GM21390 (cell line): ENCODE measurements around the gene LINC00632.

Source experiments
- ATAC-seq: cut with Tn5 transposase; IDR thresholded peaks from one replicate; pipeline ENCODE4 v1.9.1; 2021; ENCODE audit not compliant: unreplicated experiment

The LINC00632 gene

DNA sequence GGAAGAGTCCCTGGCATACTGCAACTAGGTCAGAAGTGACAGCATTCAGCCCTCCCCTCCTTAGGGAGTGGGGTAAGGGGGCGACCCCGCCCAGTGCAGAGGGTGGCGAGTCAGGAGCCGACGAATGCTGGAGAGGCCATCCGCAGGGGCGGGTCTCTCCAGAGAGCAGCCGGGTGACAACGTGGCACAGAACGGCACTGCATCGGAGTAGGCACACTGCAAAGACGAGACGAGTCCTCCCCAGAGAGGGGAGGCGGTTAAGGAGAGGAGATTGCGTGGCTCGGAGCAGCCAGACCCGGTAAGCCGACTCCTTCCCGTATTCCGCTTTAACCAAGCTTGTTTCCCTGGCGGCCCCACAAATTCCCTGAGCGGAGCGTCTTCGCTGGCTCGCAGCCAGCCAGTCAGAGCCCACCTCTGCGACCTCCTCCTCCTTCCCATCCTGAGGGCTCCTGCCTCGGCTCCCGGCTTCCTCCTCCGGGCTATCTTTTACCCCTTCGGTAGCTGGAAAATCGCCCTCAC, 54.9 kb downstream of the LINC00632 start:
- ATAC-seq, result no peak

DNA sequence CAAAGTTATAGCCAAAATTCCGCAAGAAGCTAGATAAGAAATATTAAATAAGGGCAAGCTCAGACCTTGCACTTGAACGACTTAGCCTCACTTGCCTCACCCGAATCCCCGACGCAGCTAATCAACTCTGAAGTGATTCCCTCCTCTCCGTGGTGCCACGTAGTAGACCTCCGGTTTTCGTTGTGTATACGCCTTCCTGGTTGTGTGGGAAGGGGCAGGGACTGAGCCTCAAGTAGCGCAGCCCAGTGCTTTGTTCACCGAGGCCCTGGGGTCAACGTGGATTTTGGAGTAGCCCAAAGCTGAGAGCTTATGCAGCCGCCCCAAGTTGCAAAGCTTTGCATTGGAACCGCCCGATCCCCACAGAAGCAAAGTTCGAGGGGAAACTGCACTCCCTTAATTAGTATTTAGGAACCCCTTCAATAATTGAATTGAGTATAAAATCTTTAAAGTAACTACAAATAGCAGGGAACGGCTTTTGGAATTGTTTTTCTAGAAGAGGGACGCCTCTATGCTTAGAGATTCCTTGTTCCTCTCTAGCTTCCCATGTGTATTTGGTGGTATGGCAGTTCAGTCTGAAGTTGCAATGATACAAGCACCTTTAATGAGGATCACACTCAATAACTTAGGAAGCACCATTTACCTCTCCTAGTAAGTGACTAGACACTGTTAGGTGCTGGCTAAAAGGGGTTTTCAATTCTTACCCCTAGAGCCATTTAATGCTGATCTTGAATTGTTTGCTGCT, 55.7 kb downstream of the LINC00632 start:
- ATAC-seq, result no peak

DNA sequence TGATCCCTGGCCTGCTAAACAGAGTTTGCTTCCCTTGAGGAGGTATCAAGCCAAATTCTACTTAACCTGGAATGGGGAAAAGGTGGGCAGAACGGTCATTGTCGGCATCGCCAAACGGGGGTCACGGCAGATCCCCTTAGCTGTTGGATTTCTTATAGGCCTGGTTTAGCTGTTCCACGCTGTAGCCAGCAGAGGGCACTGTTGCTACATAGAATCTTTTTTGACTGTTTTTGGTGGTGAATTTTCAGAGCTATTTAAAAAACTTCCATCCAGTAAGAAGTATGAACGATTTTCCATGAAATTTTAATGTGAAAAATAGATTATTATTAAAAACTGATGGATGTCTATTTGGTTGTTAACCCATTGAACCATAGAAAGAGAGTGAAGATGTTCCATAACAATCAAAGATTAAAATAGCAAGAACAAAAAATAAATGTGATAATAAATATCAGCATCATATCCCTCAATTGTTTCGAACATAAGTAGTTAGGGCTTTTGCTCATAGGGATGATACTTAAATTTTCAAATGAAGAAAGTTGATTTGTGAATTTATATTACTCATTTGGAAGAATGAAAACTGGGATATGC, 56.6 kb downstream of the LINC00632 start:
- ATAC-seq, result no peak

DNA sequence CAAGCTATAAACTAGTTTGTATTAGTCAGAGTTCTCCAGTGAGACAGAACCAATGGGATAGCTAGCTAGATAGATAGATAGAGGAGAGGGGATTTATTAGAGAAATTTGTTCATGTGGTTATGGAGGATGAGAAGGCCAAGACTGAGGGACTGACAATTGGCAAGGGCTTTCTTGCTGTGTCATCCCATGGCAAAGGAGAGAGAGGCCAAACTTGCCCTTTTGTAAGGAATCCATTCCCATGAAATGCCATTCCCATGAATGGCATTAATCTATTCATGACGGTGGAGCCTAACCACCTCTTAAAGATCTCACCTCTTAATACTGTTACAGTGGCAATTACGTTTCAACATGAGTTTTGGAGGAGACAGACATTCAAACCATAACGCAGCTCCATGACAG, 58.1 kb downstream of the LINC00632 start:
- no peak for ATAC-seq

DNA sequence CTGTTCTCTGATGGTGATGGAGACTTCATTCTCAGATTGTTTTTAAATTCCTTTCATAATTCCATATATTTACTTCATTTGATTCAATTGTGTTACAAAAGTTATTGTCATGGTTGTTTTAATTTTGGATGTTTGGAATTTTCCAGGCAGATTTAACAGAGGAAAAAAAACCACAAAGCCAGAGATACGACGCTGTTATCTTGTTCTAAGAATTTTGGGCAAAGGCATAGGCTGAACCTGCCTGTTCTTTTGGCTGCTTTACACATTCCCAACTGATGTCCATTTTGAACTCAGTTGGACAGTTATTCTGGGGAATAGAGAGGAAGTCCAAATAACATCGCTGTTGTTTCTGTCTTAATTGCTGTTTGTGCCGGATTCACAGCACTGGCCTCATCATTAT, 65.7 kb downstream of the LINC00632 start:
- no peak for ATAC-seq

DNA sequence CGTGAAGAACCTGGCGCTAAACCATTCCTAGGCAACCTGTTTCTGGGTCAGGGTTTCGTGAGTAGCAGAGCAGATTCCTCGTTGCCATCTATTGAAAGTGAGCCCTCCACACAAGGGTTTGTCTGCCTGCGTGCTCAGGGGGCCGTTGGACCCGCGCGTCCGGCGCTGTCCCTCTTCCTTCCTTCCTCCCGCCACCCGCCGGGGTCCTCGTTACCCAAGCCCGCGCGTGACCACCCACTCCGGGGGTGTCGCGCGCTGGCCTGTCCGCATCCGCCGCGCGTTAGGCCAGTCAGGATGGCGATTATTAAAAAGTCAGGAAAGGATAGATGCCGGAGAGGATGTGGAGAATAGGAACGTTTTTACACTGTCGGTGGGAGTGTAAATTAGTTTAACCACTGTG, 66.8 kb downstream of the LINC00632 start:
- ATAC-seq, result no peak

DNA sequence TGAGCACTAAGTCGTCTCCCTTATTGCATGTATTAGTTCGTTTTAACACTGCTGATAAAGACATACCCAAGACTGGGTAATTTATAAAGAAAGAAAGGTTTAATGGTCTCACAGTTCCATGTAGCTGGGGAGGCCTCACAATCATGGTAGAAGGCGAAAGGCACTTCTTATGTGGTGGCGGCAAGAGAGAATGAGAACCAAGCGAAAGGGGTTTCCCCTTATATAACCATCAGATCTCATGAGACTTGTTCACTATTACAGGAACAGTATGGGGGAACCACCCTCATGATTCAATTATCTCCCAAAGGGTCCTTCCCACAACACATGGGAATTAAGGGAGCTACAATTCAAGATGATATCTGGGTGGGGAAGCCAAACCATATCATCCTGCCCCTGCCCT, 85.1 kb downstream of the LINC00632 start:
- no peak for ATAC-seq

DNA sequence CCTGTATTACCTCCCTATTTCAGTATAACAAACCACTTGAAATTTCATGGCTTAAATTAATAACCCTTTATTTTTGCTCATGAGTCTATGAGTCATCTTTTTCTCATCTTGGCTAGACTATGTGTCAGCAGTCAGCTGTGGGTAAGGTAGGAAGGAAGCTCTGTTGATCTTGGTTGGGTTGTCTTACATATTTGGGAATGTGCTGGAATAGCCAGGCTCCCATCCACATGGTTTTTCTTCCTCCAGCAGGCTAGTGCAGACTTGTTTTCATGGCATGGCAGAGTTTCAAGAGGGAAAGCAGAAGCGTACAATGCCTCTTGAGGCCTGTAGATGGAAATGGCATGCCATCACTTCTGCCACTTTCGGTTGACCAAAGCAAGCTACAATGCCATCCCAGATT, 89.7 kb downstream of the LINC00632 start:
- no peak for ATAC-seq

DNA sequence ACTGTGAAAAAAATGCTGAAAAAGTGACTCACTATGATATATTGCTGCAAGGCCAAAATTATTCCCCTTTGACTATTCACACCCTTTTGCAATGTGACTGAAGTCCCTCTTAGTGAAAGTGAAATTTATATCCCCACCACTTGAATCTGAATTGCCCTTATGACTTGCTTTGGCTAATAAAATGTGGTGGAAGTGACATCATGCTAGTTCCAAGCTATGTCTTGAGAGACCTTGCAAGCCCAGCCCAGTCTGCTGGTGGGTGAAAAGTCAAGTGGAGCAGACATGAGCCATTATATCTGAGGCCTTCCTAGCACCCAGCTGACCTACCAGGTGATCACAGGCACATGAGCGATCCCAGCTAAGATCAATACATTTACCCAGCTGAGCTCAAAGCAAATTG, 94.7 kb downstream of the LINC00632 start:
- no peak for ATAC-seq

DNA sequence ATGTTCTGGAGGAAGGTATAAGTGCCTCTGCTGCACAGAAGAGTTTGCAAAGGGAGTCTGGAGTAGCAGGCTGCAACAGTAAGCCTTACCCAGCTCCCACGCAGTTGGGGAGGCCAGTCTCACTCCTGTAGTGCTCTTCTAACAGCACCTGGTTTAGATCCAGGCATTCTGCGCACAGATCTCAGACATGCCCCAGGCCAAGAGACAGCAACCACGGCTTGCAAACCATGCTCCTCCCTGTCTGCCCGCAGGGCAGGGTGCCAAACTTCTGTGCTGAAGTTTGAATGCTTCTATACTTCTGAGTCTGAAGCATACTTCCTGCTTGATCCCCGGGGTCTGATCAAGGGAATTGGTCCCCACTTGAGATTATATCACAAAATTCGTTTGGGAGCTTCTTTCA, 106.3 kb downstream of the LINC00632 start:
- no peak for ATAC-seq

DNA sequence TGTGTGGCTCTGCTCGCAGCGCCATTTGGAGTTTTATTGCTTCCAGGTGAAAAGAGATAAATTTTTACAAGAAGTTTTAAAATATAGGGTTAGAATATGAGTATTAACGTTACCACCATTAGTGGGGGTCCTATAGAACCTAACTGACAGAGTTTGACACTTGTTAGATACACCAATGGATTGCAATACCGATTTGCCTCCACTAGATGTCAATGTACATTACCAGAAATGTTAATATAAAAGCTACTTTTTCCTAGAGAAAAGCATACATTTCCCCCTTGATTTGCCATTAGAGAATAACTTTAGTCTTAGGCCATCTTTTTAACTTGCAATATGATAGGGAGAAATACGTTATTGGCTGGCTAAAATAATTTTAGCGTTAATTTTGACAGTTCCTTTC, 108.4 kb downstream of the LINC00632 start:
- ATAC-seq, result no peak

DNA sequence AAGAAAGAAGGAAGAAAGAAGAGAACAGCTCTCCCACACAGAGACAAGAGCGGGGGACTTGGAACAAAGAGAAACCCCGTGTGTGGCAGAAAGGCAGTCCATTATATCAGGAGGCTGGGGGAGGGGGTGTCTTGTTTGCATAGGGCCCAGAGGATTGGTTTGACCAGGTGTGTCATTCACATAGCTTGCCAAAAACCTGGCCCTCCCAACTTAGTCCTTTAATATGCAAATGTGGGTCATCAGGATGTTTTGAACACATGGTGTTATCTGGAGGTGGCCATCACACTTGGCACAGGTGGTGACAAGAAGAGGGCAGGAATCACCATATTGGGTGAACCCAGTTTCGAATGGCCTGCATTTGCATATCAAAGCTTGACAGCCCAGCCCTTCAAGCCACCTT, 111.7 kb downstream of the LINC00632 start:
- ATAC-seq, result no peak

DNA sequence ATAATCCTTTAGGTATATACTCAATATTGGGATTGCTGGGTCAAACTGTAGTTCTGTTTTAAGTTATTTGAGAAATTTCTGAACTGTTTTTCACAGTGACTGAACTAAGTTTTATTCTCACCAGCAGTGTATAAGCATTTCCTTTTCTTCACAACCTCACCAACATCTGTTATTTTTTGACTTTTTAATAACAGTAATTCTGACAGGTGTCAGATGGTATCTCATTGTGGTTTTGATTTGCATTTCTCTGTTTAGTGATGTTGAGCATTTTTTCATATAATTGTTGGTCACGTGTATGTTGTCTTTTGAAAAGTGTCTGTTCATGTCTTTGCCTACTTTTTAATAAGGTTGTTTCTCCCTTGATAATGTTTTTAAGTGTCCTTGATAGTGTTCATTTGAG, 112.6 kb downstream of the LINC00632 start:
- no peak for ATAC-seq

DNA sequence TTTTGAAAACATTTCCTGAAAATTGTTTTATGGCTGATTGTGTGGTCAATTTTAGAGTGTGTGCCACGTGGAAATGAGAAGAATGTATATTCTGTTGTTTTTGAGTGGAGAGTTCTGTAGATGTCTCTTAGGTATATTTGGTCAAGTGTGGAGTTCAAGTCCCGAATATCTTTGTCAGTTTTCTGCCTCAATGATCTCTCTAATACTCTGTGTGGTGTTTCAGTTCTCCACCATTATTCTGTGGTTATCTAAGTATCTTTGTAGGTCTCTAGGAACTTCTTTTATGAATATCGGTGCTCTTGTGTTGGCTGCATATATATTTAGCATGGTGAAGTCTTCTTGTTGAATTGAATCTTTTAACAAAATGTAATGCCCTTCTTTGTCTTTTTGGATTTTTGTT, 113.3 kb downstream of the LINC00632 start:
- ATAC-seq, result no peak

DNA sequence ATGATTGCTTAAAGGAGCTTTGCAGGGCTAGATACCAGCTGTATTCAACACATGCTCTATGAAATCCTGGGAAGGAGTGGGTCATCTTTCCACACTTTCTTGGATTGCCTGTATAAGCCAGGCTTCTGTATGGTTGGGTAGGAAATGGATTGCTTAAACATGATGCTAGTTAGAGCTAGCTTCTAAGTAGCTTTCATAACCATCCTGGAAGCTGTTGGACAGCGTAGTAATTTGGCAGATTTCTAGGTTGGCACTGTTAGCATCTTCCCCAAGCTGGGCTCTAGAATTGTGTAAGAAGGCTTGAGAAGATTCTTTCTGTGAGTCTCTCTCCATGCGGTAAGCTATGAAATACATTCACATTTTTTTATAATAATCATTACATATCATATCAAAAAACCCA, 127.3 kb downstream of the LINC00632 start:
- ATAC-seq, result no peak
